OCI-LY1 (cell line): Measurements from ENCODE around the gene RNF150.

Experiments
- EZH2 ChIP-seq: fragments of 200-600 bp; sonication (generic), shearing (Covaris generic); IDR thresholded peaks from 2 replicates; pipeline ENCODE4 v1.8.0; 2017; ENCODE audit warnings: borderline replicate concordance, mixed run types, mild to moderate bottlenecking, antibody characterized with exemption, low read length, moderate library complexity, mixed read lengths
- TF ChIP-seq, protein P1 (sequence below): fragments of 200-600 bp; sonication (generic), shearing (Covaris generic); IDR thresholded peaks from 2 replicates; pipeline ENCODE4 v1.5.1; 2017; ENCODE audit warnings: mild to moderate bottlenecking, antibody characterized with exemption, low read length, moderate library complexity, mixed read lengths

GRCh38 chr4:141120036-141120593 is 13.2 kb downstream of the RNF150 start:
- TF ChIP-seq, protein P1, sequence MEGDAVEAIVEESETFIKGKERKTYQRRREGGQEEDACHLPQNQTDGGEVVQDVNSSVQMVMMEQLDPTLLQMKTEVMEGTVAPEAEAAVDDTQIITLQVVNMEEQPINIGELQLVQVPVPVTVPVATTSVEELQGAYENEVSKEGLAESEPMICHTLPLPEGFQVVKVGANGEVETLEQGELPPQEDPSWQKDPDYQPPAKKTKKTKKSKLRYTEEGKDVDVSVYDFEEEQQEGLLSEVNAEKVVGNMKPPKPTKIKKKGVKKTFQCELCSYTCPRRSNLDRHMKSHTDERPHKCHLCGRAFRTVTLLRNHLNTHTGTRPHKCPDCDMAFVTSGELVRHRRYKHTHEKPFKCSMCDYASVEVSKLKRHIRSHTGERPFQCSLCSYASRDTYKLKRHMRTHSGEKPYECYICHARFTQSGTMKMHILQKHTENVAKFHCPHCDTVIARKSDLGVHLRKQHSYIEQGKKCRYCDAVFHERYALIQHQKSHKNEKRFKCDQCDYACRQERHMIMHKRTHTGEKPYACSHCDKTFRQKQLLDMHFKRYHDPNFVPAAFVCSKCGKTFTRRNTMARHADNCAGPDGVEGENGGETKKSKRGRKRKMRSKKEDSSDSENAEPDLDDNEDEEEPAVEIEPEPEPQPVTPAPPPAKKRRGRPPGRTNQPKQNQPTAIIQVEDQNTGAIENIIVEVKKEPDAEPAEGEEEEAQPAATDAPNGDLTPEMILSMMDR: no peak
- no peak for TF ChIP-seq EZH2
